ENCODE data around the gene KRTAP19-3.

The KRTAP19-3 gene

DNA sequence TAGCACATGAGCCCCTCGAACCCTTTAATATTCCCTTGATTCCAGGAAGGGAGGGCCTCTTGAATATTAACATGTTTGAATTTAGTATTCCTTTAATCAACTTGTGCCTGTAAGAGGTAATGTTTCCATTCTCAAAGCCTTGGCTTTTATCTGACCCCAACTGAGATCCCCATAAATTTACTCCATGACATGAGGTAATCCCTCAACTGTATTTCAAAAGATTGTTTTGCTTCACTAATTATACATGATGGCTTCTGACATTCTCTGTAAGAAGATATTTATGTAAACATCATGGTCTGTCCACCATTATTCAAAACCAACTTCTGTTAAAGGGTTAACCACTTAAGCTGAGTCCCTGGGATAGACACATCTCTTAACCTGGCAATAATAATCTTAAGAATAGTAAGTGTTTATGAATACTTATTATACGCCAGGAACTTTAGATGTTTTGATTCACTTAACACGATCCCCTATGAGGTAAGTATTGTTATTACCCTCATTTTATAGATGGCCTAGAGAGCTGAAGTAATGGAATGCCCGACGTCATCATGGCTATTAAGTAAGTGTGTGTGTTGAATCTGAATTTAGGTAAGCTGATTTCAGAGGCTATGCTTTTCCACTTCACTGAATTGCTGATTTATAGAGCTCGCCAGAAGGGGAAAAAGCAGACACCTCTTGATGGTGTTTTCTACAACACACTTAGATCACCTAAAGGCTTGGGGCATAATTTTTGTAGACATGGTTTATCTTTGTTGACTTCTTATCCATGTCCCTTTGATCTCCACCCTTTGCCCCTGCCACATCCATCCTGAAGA is 22.7 kb downstream of the KRTAP19-3 start:
- no peaks in the 10 kb centered on the region for H3K9me3 ChIP-seq (ENCODE audit: control insufficient read depth, insufficient read depth, low read length)
- H3K27me3 ChIP-seq (ENCODE audit: control insufficient read depth, insufficient read depth, low read length): no peaks in the 10 kb centered on the region

DNA sequence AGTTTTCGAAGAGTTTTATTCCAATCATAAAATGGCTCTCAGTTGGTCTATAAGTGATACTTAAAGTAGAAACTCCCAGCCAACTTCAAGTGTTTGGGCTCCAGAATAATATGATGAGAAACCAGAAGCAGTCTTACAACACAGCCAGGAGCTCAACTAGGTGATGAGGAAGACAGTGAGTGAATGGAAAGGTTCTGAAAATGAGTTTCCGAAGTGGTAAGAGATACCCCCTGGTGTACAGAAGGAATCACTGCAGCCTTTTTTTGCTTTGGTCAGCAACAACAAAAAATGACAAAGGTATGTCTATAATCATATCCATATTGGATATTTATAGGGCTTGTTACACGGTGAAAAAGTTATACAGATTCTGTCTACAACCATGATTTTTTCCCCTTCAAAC is 28.1 kb downstream of the KRTAP19-3 start:
- Histone ChIP-seq H3K9me3 (ENCODE audit: control insufficient read depth, insufficient read depth, low read length) (no peaks in the 10 kb centered on the region), H3K36me3 (ENCODE audit: control insufficient read depth, insufficient read depth, low read length) (no peaks in the 10 kb centered on the region), H3K9ac (ENCODE audit: low read depth, low read length) (no peak overlapping the region), H3K27me3 (ENCODE audit: control insufficient read depth, insufficient read depth, low read length) (no peaks in the 10 kb centered on the region), H3K4me3 (ENCODE audit: low read depth, low read length) (no peak overlapping the region), H3K4me1 (ENCODE audit: control insufficient read depth, insufficient read depth, low read length) (no peaks in the 10 kb centered on the region)

More for the DNA sequence above, 22.7 kb downstream of the KRTAP19-3 start:
- Histone ChIP-seq H3K4me1 (ENCODE audit: control insufficient read depth, insufficient read depth, low read length) (no peaks in the 10 kb centered on the region), H3K4me3 (ENCODE audit: low read depth, low read length) (no peak overlapping the region), H3K9ac (ENCODE audit: low read depth, low read length) (no peak overlapping the region), H3K36me3 (ENCODE audit: control insufficient read depth, insufficient read depth, low read length) (no peaks in the 10 kb centered on the region)

DNA sequence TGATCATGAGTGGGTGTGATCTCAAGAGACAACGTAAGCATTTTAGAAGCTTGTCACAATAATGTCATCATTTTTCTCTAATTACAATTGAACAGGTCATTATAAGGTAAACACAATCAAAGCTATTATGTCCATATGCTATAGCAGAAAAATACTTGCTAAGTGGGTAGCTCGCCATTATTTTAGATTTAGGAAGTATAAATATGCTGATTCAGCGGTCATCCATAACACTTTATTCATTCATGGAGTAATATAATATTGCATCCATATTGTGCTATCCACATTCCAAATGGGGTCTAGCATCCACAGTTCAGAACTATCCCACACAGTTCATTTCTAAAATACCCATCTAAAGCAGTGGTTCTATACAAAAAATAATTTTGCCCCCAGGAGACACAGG is 43.3 kb downstream of the KRTAP19-3 start:
- Histone ChIP-seq H3K9ac (ENCODE audit: low read depth, low read length) (no peak overlapping the region), H3K4me1 (ENCODE audit: control insufficient read depth, insufficient read depth, low read length) (peaks cover 6% of the 10 kb centered on the region), H3K4me3 (ENCODE audit: low read depth, low read length) (no peak overlapping the region), H3K27me3 (ENCODE audit: control insufficient read depth, insufficient read depth, low read length) (no peaks in the 10 kb centered on the region), H3K36me3 (ENCODE audit: control insufficient read depth, insufficient read depth, low read length) (no peaks in the 10 kb centered on the region), H3K9me3 (ENCODE audit: control insufficient read depth, insufficient read depth, low read length) (no peaks in the 10 kb centered on the region)

DNA sequence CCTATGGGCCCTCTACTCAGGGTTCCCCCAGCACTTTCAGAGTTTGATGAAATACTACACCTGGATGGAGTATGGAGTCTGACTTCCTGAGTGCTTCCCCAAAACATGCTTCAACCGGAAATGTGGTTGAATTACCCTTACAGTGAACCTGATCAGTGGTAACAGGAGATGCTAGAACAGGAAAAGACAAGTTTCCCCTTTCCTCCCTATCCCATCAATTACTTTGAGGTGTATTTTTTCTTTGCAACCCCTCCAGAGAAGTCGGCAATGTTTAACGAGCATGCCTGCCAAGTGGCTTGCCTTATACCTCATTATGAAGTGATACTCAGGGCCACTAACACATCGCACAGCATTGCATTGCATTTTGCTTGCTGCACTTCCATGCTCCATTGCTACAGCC is 44.8 kb downstream of the KRTAP19-3 start:
- no peak overlapping the region for H3K4me3 ChIP-seq (ENCODE audit: low read depth, low read length)
- no peaks in the 10 kb centered on the region for H3K36me3 ChIP-seq (ENCODE audit: control insufficient read depth, insufficient read depth, low read length)
- H3K9me3 ChIP-seq (ENCODE audit: control insufficient read depth, insufficient read depth, low read length): no peaks in the 10 kb centered on the region
- no peak overlapping the region for H3K9ac ChIP-seq (ENCODE audit: low read depth, low read length)
- H3K4me1 ChIP-seq (ENCODE audit: control insufficient read depth, insufficient read depth, low read length): peaks cover 7% of the 10 kb centered on the region
- no peaks in the 10 kb centered on the region for H3K27me3 ChIP-seq (ENCODE audit: control insufficient read depth, insufficient read depth, low read length)

DNA sequence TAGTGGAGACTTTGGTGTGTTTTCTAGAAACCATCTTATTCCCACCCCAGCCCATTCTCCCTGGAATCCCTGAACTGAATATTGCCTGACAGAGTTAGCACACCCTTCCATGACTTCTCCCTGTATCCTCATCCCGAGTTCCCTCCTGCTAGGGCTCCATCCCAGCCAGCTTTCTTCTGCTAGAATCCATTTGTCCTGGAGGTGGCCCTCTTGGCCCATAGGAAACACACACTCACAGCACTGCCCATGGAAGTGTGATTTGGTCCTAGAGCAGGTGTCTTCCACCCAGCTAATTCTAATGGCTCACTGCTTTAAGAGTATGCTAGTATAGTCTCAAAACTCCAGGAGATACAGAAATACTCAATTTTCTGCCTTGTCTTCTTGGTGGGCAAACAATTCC is 47.6 kb downstream of the KRTAP19-3 start:
- H3K4me1 ChIP-seq (ENCODE audit: control insufficient read depth, insufficient read depth, low read length): peaks cover 7% of the 10 kb centered on the region
- no peak overlapping the region for H3K4me3 ChIP-seq (ENCODE audit: low read depth, low read length)
- no peaks in the 10 kb centered on the region for H3K9me3 ChIP-seq (ENCODE audit: control insufficient read depth, insufficient read depth, low read length)
- no peaks in the 10 kb centered on the region for H3K36me3 ChIP-seq (ENCODE audit: control insufficient read depth, insufficient read depth, low read length)
- no peaks in the 10 kb centered on the region for H3K27me3 ChIP-seq (ENCODE audit: control insufficient read depth, insufficient read depth, low read length)
- no peak overlapping the region for H3K9ac ChIP-seq (ENCODE audit: low read depth, low read length)

DNA sequence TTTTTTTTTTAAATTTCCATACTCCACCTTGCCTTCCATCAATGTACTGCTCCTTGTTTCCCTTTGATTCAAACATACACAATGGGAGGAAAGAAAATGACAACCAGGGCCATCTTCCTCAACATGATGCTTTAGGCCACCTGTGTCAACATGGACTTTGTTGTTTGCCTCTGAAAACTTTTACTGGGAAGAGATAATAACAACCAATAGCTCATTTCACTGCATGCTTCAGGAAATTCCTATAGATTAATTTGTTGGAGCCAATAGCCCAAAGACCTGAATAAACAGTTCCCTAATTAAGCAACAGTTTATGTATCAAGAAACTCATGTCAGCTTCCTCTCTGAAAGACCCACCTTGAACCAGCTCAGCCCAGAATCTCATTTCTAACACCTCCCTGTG is 48.6 kb downstream of the KRTAP19-3 start:
- Histone ChIP-seq H3K27me3 (ENCODE audit: control insufficient read depth, insufficient read depth, low read length) (no peaks in the 10 kb centered on the region), H3K4me1 (ENCODE audit: control insufficient read depth, insufficient read depth, low read length) (peaks cover 7% of the 10 kb centered on the region), H3K36me3 (ENCODE audit: control insufficient read depth, insufficient read depth, low read length) (no peaks in the 10 kb centered on the region), H3K4me3 (ENCODE audit: low read depth, low read length) (no peak overlapping the region), H3K9ac (ENCODE audit: low read depth, low read length) (no peak overlapping the region), H3K9me3 (ENCODE audit: control insufficient read depth, insufficient read depth, low read length) (no peaks in the 10 kb centered on the region)

Measured in iPS-15b (cell line).